Endothelial cell of umbilical vein (primary cell): Measurements from ENCODE around the gene LAMTOR2. TPM values are rescaled to one million over a fixed set of nuclear protein-coding genes. Genes with fewer than 3 reads are reported as not detected.
"Not testable (repeated sequence)": the region's sequence is repeated elsewhere in the genome, so short reads cannot be mapped to it uniquely, and the experiment has no call there.

Experiments used
- BruUV-seq: library from RNA; stranded (reverse); fragments of 400-500 nt; replicated peaks from 2 replicates; lab custom pipeline; 2021; lab: Mats Ljungman, UMichigan
- CTCF ChIA-PET: fragments of 300-600, 350-600 bp; sonication (Branson Sonifier 250); formaldehyde crosslinking; loops from one replicate; lab custom pipeline; 2021; ENCODE audit warnings: antibody characterized with exemption, inconsistent platforms; lab: Charles Lee
- POLR2A ChIA-PET: fragments of 300-600, 350-600 bp; sonication (Branson Sonifier 250); formaldehyde crosslinking; loops from one replicate; lab custom pipeline; 2021; ENCODE audit warnings: antibody characterized with exemption, inconsistent platforms; lab: Charles Lee
- DNase-seq: peaks from one replicate; pipeline ENCODE4 v3.0.0-alpha.2; 2011; ENCODE audit warnings: low read depth, low spot score
- FAIRE-seq: peaks from 2 replicates; lab custom pipeline; 2011; peaks lifted over from hg19 to GRCh38; lab: Jason Lieb, UNC
- H2AFZ ChIP-seq: 2 replicates; pipeline ENCODE4 v1.6.0; 2012; ENCODE audit warnings: low read depth, low read length, control low read depth, inconsistent platforms
- H3K27ac ChIP-seq: 2 replicates; pipeline ENCODE4 v1.5.1; 2011; ENCODE audit warnings: low read depth, mild to moderate bottlenecking, control low read depth, low read length, moderate library complexity; ENCODE audit not compliant: insufficient read depth
- H3K27me3 ChIP-seq, 2 experiments: 2 replicates each; pipeline versions ENCODE4 v1.6.0 to v1.6.1; 2011; ENCODE audit warnings: low read length in 2 of 2, mixed read lengths in 1 of 2; ENCODE audit not compliant: control insufficient read depth in 2 of 2, insufficient read depth in 2 of 2
- H3K36me3 ChIP-seq, 2 experiments: 2 replicates in 1 of 2; 3 replicates in 1 of 2; pipeline ENCODE4 v1.5.1; 2011; ENCODE audit warnings: low read length in 2 of 2, mild to moderate bottlenecking in 1 of 2, moderate library complexity in 1 of 2; ENCODE audit not compliant: control insufficient read depth in 2 of 2, insufficient read depth in 2 of 2; ENCODE audit errors: extremely low read depth in 1 of 2
- H3K4me1 ChIP-seq: 3 replicates; pipeline ENCODE4 v1.5.1; 2011; ENCODE audit warnings: mild to moderate bottlenecking, low read length; ENCODE audit not compliant: control insufficient read depth, insufficient read depth; ENCODE audit errors: extremely low read depth
- H3K4me2 ChIP-seq: 2 replicates; pipeline ENCODE4 v1.6.1; 2011; ENCODE audit warnings: low read length, control low read depth, mixed read lengths; ENCODE audit not compliant: insufficient read depth
- H3K4me3 ChIP-seq, 3 experiments: fragments of 200-600 bp in 1 of 3; sonication (generic), shearing (Covaris generic) in 1 of 3; replicated peaks in 1 of 3; 2 replicates each; pipeline ENCODE4 v1.5.1; 2011 to 2016; ENCODE audit warnings: control low read depth in 3 of 3, low read length in 3 of 3, mild to moderate bottlenecking in 2 of 3, inconsistent platforms in 1 of 3, low read depth in 1 of 3, moderate library complexity in 1 of 3; ENCODE audit not compliant: insufficient read depth in 1 of 3
- H3K79me2 ChIP-seq: 2 replicates; pipeline ENCODE4 v1.6.0; 2012; ENCODE audit warnings: low read length, inconsistent platforms; ENCODE audit not compliant: control insufficient read depth, insufficient read depth
- H3K9ac ChIP-seq: replicated peaks from 2 replicates; pipeline ENCODE3; 2011; ENCODE audit warnings: low read length, control low read depth; ENCODE audit not compliant: insufficient read depth; ENCODE audit errors: extremely low read depth
- H3K9me1 ChIP-seq: replicated peaks from 3 replicates; pipeline ENCODE4 v1.6.0; 2011; ENCODE audit warnings: mild to moderate bottlenecking, low read length; ENCODE audit not compliant: control insufficient read depth, insufficient read depth; ENCODE audit errors: extremely low read depth
- H3K9me3 ChIP-seq: replicated peaks from 2 replicates; pipeline ENCODE4 v1.5.1; 2012; ENCODE audit warnings: low read length, inconsistent platforms; ENCODE audit not compliant: control insufficient read depth, insufficient read depth
- H4K20me1 ChIP-seq: replicated peaks from 2 replicates; pipeline ENCODE3; 2011; ENCODE audit warnings: mild to moderate bottlenecking, low read length; ENCODE audit not compliant: control insufficient read depth, insufficient read depth; ENCODE audit errors: extremely low read depth
- CTCF ChIP-seq, 2 donors: IDR thresholded peaks; 1 replicate in 1 of 2; 2 replicates in 1 of 2; pipeline ENCODE4 v1.5.1; 2011; ENCODE audit warnings: low read length in 2 of 2, mild to moderate bottlenecking in 2 of 2, moderate library complexity in 2 of 2, control low read depth in 1 of 2, inconsistent platforms in 1 of 2, low read depth in 1 of 2; ENCODE audit not compliant: insufficient read depth in 1 of 2; ENCODE audit errors: extremely low read depth in 1 of 2
- EZH2 ChIP-seq: IDR thresholded peaks from 2 replicates; pipeline ENCODE4 v1.6.1; 2012; ENCODE audit warnings: borderline replicate concordance, low read depth, mild to moderate bottlenecking, moderate library complexity, low read length, inconsistent platforms; ENCODE audit not compliant: severe bottlenecking
- FOS ChIP-seq: IDR thresholded peaks from 2 replicates; pipeline ENCODE4 v1.6.1; 2011; ENCODE audit warnings: mild to moderate bottlenecking, low read length, moderate library complexity, borderline replicate concordance; ENCODE audit not compliant: insufficient read depth
- GATA2 ChIP-seq: IDR thresholded peaks from 2 replicates; pipeline ENCODE4 v1.7.0; 2011; ENCODE audit warnings: low read depth, mild to moderate bottlenecking, moderate library complexity, mixed read lengths, low read length; ENCODE audit not compliant: insufficient read length, insufficient read depth
- JUN ChIP-seq: IDR thresholded peaks from 2 replicates; pipeline ENCODE4 v1.6.1; 2011; ENCODE audit warnings: borderline replicate concordance, low read depth; ENCODE audit not compliant: insufficient read length, insufficient read depth
- MAX ChIP-seq: IDR thresholded peaks from 2 replicates; pipeline ENCODE4 v1.6.1; 2011; ENCODE audit not compliant: insufficient read depth, insufficient read length
- MYC ChIP-seq: IDR thresholded peaks from one replicate; pipeline ENCODE4 v1.6.1; 2011; ENCODE audit warnings: mild to moderate bottlenecking, low read depth, low read length
- POLR2A ChIP-seq: IDR thresholded peaks from 2 replicates; pipeline ENCODE4 v1.6.1; 2012; ENCODE audit warnings: low read depth, mild to moderate bottlenecking, control low read depth, low read length
- POLR2AphosphoS5 ChIP-seq: IDR thresholded peaks from 2 replicates; pipeline ENCODE4 v1.6.1; 2012; ENCODE audit warnings: low read depth, mild to moderate bottlenecking, control low read depth, low read length, moderate library complexity; ENCODE audit not compliant: insufficient read depth
- dilution Hi-C: fragments of 300-500 bp; cut with MboI; formaldehyde crosslinking; loops from one replicate; pipeline ENCODE4 v1.15.0; 2019; ENCODE audit warnings: low sequenced_read_pairs; ENCODE audit not compliant: extremely low pct_ligation_motif_present
- intact Hi-C: fragments of 100-400 bp; cut with micrococcal nuclease; formaldehyde crosslinking; loops from one replicate; pipeline ENCODE4 v1.10.0; 2022
- polyA plus RNA-seq, 4 experiments: library from polyadenylated mRNA; depleted of rRNA in 3 of 4; stranded (reverse) in 3 of 4; unstranded in 1 of 4; fragments of >200 nt; gene quantifications; 2 replicates each; pipeline versions ENCODE4 v1.2.1 to v1.2.3, GENCODE V29; 2011 to 2012; ENCODE audit warnings: missing spikeins in 1 of 4
- total RNA-seq: library from RNA; stranded (reverse); gene quantifications from 2 replicates; pipeline ENCODE4 v1.2.3, GENCODE V29; 2021

Gene LAMTOR2
- total and polyA plus RNA-seq, 2 donors (not counting 3 experiments of a cell fraction or from before 2014, with no cell fraction given) = 77.7 to 136 TPM

- no peak for FAIRE-seq
- POLR2A ChIA-PET = no interaction called here
- dilution Hi-C loops = no loop called here
Observed at GRCh38 chr1:156070548-156070947, 16.0 kb downstream of the LAMTOR2 start.

GRCh38 chr1:156071332-156071816 is 16.8 kb downstream of the LAMTOR2 start:
- H3K4me3 ChIP-seq, intact Hi-C loops, POLR2A ChIA-PET, H3K9me3 ChIP-seq, dilution Hi-C loops, BruUV-seq, H4K20me1 ChIP-seq, H3K9ac ChIP-seq, FAIRE-seq, H2AFZ ChIP-seq, H3K79me2 ChIP-seq, H3K27me3 ChIP-seq, H3K27ac ChIP-seq, H3K4me1 ChIP-seq, H3K4me2 ChIP-seq, DNase-seq, H3K9me1 ChIP-seq: not testable (repeated sequence)
- CTCF ChIA-PET = interaction anchor here (1.4 kb wide), 1 partner anchor 154 kb away, joined by 3 read pairs; no protein-coding TSS in a partner anchor
- peaks cover 0 to 23% of the 10 kb centered on the region in 2 experiments for H3K36me3 ChIP-seq

More at GRCh38 chr1:156070548-156070947, 16.0 kb downstream of the LAMTOR2 start:
- Histone ChIP-seq H3K4me3 (no peak overlapping the region), H3K4me1 (peaks cover 6% of the 10 kb centered on the region), H3K9me1 (no peaks in the 10 kb centered on the region), H3K36me3 (peaks cover 0 to 15% of the 10 kb centered on the region in 2 experiments), H3K27me3 (no peaks in the 10 kb centered on the region), H2AFZ (no peak overlapping the region), H4K20me1 (no peaks in the 10 kb centered on the region), H3K9me3 (no peaks in the 10 kb centered on the region), H3K27ac (no peak overlapping the region), H3K4me2 (no peak overlapping the region), H3K9ac (no peak overlapping the region), H3K79me2 (no peaks in the 10 kb centered on the region)
- intact Hi-C loops = no loop called here
- no peak for TF ChIP-seq POLR2A
- TF ChIP-seq JUN = no peak
- no peak for TF ChIP-seq FOS
- no peak for TF ChIP-seq CTCF (IDR thresholded peaks at IDR 0.05; ENCODE audit: extremely low read depth in 1 of 2, insufficient read depth in 1 of 2, low read depth in 1 of 2, low read length in 2 of 2)
- TF ChIP-seq EZH2 = no peak
- no peak for TF ChIP-seq MYC
- no peak for TF ChIP-seq GATA2
- TF ChIP-seq MAX = no peak
- no peak for TF ChIP-seq POLR2AphosphoS5
- BruUV-seq = no TSS peak
- CTCF ChIA-PET = interaction anchor here (1.4 kb wide), 1 partner anchor 154 kb away, joined by 3 read pairs; no protein-coding TSS in a partner anchor
- DNase-seq = no peak
